GM18505 (cell line): ENCODE data around the gene SLFN13.
"Not testable (repeated sequence)": the region's sequence is repeated elsewhere in the genome, so short reads cannot be mapped to it uniquely, and the experiment has no call there.

Source experiments
- ATAC-seq: cut with Tn5 transposase; IDR thresholded peaks from one replicate; pipeline ENCODE4 v1.9.1; 2021; ENCODE audit not compliant: unreplicated experiment
- POLR2A ChIP-seq: IDR thresholded peaks from 4 replicates; pipeline ENCODE4 v1.6.1; 2011; ENCODE audit warnings: borderline replicate concordance; ENCODE audit not compliant: insufficient read depth, insufficient read length; ENCODE audit errors: extremely low read depth

SLFN13 gene

DNA sequence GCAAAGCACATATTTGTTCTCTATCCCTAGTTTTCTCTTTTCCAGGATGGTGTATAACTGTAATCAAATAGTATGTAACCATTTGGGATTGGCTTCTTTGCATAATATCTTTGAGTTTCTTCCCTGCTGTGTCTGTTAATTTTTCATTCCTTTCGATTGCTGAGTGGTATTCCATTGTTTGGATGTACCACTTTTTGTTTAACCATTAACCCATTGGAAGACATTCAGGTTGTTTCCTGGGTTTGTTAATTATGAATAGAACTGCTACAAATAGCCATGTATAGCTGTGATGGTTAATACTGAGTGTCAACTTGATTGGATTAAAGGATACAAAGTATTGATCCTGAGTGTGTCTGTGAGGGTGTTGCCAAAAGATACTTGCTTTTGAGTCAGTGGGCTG is 4.6 kb upstream of the SLFN13 start:
- no peak for TF ChIP-seq POLR2A

DNA sequence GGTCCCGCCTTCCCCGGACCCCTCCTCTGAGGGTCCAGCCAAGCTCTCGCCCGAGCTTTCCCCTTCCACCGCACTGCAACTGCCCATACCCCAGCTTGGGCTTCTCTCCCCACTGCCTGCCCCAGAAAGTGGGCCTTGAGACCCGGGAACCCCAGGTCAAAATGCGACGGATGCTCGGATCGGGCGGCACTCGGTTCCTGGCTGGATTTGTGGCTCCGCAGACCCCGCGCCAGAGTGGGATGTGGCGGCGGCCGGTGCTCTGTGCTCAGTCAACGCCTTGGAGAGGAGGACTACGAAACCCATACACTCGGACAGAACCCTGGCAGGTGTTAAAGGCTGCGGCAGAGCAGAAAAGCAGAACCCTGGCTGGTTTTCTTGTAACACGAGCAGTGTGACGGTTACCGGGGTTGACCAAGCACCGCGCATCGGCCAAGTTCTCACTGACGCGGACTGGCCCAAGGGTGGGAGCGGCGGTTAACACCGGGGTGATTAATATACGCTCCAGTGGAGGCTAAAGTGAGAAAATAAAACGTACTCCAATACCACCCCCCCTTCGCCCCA is 885 bp upstream of the SLFN13 start:
- ATAC-seq: no peak
- TF ChIP-seq POLR2A: no peak

More for the DNA sequence above, 4.6 kb upstream of the SLFN13 start:
- ATAC-seq: no peak

DNA sequence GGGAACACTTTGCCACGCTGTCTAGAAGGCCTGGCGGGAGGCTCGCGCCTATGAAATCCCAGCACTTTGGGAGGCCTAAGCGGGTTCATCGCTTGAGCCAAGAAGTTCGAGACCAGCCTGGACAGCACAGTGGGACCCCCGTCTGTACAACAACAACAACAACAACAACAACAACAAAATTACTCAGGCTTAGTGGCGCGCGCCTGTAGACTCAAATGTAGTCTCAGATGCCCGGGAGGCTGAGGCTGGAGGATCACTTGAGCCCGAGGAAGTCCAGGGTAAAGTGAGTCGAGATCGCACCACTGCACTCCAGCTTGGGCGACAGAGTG is 297 bp upstream of the SLFN13 start:
- TF ChIP-seq POLR2A: no peak
- ATAC-seq: peak; percentile 10

DNA sequence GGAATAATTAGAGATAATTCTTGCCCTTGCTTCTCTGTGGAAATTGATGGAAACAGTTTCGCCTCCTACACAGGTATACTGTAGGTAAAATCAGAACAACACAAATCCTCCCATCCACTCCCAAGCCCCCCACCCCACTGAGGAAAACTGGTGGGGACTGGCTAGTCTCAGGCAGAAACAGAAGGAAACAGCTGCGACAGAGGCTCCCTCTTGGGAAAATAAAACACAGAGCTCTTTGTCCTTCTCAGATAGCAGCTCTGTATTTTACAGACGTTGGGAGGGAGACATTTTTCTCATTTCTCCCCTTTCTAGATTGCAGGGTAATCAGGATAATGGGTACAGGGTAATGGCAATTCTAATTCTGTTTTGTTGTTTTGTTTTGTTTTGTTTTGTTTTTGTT is 1.1 kb downstream of the SLFN13 start:
- ATAC-seq: no peak
- TF ChIP-seq POLR2A: no peak

DNA sequence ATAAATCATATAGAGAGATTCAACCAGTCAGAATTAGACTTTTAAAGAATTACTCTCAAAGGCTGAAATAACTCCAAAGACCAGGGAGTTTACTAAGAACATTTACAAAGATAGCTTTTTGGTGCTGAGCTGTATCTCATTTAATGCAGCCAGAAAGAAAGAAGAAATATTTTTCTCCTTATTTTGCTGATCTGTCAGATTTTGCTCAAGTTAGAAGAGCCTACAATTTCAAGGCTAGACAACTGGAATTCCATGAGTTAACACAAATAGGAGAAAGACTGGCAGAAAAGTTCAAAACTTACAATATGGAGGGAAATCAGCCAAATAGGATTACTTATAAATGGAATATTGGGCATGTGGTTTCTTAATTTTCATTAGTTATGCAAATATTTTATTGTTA is 10.1 kb downstream of the SLFN13 start:
- TF ChIP-seq POLR2A: no peak
- ATAC-seq: no peak

DNA sequence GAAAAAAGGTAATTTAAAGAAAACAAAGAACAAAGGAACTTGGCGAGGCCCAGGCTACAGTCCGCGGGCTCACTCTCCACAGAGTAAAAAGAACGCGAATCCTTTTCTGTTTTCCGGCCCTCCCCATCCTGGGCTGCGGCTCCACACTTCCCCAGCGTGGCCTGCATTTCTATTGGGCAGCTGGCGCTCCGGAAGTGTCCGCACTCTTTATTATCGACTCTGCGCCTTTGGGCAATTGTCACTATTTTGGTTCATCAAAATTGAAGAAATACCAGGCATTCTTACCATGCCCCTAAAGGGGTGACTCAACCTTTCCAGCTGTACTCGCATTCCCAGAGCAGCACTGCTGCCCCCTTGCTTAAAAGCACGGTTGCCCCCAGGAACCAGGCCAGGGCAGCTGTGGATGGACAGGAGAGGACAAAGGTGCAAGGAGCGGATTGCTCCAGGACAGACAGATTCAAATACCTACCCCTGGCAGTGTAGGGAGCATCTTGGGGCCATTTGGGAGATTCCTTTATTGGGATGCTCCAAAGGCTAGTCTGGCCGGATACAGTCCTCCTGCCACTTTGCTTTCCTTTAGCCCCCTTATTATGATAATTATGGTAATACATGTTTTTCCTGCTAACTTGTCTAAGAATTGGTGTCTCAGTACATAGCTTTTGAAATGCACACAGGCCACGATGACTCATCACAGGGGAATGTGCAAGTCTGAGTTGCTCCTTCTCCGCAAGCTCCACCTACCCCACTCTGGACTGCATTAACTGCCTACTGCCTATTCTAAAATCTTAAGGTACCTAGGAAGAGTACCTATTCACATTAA is 15.3 kb downstream of the SLFN13 start:
- no peak for TF ChIP-seq POLR2A
- peak; percentile 22 for ATAC-seq

DNA sequence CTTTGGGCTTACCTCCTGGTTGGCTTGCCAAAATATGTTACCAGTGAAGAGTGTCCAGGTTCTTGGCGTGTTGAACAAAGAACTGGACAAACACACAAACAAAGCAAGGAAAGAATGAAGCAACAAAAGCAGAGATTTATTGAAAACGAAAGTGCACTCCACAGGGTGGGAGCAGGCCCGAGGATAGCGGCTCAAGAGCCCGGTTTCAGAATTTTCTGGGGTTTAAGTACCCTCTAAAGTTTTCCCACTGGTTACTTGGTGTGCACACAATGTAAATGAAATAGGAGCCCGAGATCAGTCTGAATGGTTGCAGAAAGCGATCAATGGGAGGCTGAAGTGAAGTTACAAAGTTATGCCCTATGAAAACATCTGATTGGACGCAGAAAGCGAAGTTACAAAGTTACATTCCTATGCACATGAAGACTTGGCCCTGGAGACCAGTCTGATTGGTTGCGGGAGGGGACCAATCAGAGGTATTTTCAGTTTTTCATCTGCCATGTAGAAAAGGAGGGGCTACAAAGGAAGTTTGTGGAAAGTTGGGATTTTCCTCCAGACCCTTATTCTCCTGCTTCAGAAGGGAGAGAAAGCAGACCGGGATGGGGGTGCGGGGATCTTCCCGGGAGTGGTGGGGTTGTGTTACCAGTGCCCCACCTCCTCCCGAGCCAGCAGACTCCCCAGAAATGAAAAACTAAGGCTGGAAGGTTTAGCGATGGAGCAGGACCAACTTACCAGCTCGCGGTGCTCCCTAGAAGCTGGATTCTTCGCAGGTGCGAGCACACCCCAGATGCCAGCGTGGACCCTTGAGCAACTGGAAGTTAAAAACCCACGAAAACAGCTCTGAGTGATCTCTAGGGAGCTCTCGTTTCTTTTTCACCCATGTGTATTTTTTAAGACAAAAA is 16.1 kb downstream of the SLFN13 start, which contains the start of gene SLFN12:
TSS of gene SLFN12 (minus strand) at position 325 of the 899 bp plus-strand sequence. CDS start 9,472 bp downstream, outside the sequence.
- peak; percentile 81 for ATAC-seq
- TF ChIP-seq POLR2A: peak; percentile 44

DNA sequence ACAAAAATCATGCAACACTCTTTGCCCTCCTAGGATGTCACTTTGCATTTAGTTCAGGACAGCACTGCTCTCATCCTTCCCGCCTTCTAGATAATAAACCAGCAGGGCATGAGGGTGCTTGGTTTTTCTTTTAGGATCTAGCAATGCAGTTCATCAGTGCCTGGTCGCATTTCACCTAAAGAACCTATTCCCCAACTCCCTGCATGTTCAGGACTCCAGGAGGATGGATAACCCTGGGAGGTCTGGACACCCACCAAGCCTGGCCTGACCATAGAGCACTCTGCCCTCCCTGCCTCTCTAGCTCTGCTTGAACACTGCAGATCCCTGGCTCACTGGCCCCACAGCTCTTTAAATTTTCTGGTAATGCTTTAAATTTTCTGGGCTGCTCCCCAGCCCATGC is 18.9 kb downstream of the SLFN13 start:
- ATAC-seq: no peak
- no peak for TF ChIP-seq POLR2A

DNA sequence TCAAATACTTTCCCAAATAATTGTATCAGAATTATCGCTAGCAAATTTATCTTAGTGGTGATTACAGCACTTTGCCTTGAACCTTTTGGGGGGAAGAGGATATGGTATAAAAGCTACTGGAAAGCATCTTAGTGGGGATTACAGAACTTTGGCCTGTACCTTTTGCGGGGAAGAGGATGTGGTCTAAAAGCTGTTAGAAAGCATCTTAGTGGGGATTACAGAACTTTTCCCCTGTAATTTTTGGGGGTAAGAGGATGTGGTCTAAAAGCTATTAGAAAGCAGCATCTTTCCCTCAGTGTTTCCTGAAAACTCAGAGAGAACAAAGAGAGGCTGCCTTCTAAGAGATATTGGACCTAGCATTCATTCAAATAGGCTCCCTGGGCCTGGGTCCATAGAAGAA is 20.3 kb downstream of the SLFN13 start:
- ATAC-seq: no peak
- no peak for TF ChIP-seq POLR2A

DNA sequence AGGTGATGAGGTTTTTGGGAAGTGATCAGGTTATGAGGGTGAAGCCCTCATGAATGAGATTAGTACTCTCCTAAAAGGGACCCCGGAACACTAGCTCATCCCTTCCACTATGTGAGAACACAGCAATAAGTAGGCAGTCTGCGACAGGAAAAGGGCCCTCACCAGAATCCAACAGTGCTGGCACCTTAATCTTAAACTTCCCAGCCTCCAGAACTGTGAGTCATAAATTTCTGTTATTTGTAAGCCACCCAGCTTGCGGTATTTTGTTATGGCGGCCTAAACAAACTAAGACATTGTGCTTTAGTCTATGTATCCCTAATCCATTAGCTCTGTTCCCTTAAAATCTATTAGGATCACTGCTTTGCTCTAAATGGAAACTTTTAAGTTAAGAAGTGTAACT is 24.8 kb downstream of the SLFN13 start:
- no peak for ATAC-seq
- TF ChIP-seq POLR2A: no peak

DNA sequence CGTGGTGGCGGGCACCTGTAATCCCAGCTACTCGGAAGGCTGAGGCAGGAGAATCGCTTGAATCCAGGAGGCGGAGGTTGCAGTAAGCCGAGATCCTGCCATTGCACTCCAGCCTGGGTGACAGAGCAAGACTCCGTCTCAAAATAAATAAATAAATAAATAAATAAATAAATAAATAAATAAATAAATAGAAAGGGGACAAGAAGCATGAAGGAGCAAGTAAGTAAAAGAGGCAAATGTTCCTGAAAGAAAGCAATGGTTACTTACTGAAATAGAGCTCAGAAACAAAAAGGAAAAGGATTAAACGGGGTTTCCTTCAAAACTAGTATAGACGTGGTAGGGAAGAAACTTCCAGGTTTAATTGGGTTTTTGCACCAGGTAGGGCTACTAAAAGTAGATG is 27.5 kb downstream of the SLFN13 start:
- not testable (repeated sequence) for ATAC-seq

DNA sequence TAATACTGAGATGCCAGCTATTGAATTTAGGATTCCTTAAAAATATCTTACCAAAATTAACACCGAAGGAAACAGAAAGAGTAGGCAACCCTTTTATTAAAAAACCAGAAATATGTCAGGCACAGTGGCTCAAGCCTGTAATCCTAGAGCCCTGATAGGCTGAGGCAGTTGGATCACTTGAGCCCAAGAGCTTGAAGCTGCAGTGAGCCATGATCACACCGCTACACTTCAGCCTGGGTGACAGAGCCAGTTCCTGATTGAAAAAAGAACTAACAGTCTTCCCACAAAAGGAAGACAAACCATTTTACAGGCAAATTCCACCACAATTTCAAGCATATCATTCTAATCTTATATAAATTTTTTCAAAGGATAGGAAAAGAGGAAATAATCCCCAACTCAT is 31.9 kb downstream of the SLFN13 start:
- ATAC-seq: no peak
- no peak for TF ChIP-seq POLR2A

DNA sequence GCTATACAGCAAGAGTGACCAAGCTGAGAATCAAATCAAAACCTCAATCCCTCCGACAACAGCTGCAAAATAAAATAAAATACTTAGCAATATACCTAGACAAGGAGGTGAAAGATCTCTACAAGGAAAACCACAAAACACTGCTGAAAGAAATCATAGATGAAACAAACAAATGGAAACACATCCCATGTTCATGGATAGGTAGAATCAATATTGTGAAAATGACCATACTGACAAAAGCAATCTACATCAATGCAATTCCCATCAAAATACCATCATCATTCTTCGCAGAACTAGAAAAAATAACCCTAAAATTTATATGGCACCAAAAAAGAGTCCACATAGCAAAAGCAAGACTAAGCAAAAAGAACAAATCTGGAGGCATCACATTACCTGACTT is 33.9 kb downstream of the SLFN13 start:
- ATAC-seq: not testable (repeated sequence)

DNA sequence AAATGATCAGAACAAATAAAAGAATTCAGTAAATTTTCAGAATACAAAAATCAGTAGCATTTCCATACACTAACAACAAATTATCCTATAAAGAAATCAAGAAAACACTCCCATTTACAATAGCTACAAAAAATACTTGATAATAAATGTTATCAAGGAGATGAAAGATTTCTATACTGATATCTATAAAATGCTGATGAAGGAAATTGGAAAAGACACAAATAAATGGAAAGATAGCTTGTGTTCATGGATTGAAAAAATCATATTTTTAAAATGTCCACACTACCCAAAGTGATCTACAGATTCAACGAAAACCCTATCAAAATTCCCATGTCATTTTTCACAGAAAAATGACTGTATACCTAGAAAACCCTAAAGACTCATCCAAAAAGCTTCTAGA is 34.3 kb downstream of the SLFN13 start:
- TF ChIP-seq POLR2A: no peak
- ATAC-seq: no peak

DNA sequence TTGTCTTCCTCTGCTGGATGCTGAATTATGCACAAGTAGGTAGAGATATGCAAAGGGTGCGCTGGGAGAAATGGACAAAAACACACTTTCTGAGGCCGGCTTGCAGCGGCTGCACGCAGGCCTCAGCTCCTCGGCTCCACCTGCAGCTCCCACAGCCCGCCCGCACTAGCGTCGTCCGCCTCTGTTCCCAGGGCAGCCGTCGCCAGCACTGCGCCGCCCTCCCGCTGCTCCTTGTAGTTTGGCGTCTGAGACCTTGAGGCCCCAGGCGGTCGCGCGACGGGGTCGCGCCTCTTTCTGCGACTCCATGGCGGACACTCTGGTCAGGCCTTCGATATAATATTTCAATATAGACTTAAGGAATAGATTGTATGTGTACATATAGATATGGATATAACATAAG is 41.0 kb downstream of the SLFN13 start:
- ATAC-seq: no peak
- no peak for TF ChIP-seq POLR2A

DNA sequence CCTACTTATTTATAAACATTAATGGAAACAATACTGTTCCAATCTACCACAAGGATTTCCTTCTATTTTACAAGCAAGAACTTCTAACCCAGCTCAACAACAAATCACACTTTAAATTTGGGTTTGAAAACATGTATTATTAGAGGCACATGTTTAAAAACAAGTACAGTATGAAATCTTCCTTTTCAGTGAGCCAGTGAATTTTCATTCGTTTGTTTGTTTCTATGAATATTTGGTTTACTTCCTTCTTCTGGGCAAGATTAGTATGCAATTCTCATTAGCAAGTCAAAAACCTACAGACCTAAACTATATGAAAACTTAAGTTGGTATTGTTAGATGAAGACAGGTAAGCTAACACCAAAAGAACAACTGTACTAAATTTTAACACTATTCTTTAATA is 42.0 kb downstream of the SLFN13 start:
- TF ChIP-seq POLR2A: no peak
- no peak for ATAC-seq
